ENCODE results near the gene C19orf67. TPM values are rescaled to one million over a fixed set of nuclear protein-coding genes. Genes with fewer than 3 reads are reported as not detected.

The C19orf67 gene
- total RNA-seq, 1 experiment from 2014 or later, result 0.39 TPM

- Histone ChIP-seq H3K14ac (ENCODE audit: insufficient read depth, low read length) (no peak overlapping the region), H3K18ac (ENCODE audit: insufficient read length, low read depth, low read length) (no peak overlapping the region), H2BK12ac (ENCODE audit: insufficient read length, low read depth, low read length) (no peak overlapping the region), H2BK120ac (ENCODE audit: low read depth, low read length, poor library complexity, severe bottlenecking) (no peak overlapping the region), H3K4me1 (ENCODE audit: insufficient read depth, low read length) (no peaks in the 10 kb centered on the region), H2BK20ac (ENCODE audit: low read depth, low read length, poor library complexity, severe bottlenecking) (no peak overlapping the region), H2AK5ac (ENCODE audit: insufficient read length, low read length) (no peak overlapping the region), H3K9ac (ENCODE audit: extremely low read depth, insufficient read length, low read length) (no peak overlapping the region), H3K27me3 (ENCODE audit: insufficient read depth, low read length) (no peaks in the 10 kb centered on the region), H3K23me2 (ENCODE audit: insufficient read length, low read depth, low read length, poor library complexity, severe bottlenecking) (no peaks in the 10 kb centered on the region), H3K4ac (ENCODE audit: low read depth, low read length) (no peak overlapping the region), H3K9me3 (ENCODE audit: control insufficient read depth, low read depth, low read length) (no peaks in the 10 kb centered on the region), H3K23ac (ENCODE audit: insufficient read length, low read depth, low read length) (no peak overlapping the region), H3K56ac (ENCODE audit: insufficient read length, low read depth, low read length) (no peak overlapping the region), H2BK5ac (ENCODE audit: insufficient read length, low read length) (no peak overlapping the region), H4K20me1 (ENCODE audit: control insufficient read depth, insufficient read depth, insufficient read length) (no peaks in the 10 kb centered on the region), H3K79me2 (ENCODE audit: insufficient read depth, low read length) (no peaks in the 10 kb centered on the region), H2AFZ (ENCODE audit: low read length) (no peak overlapping the region), H2BK15ac (ENCODE audit: low read depth, low read length) (no peak overlapping the region), H4K91ac (ENCODE audit: insufficient read length, low read depth, low read length) (no peak overlapping the region), H3K79me1 (ENCODE audit: insufficient read depth, low read depth, low read length, poor library complexity, severe bottlenecking) (no peaks in the 10 kb centered on the region), H3K27ac (ENCODE audit: insufficient read length, low read depth, low read length) (no peak overlapping the region), H4K5ac (ENCODE audit: insufficient read length, low read depth, low read length) (no peak overlapping the region), H4K8ac (replicated peaks; ENCODE audit: insufficient read length, low read depth, low read length) (no peak overlapping the region), H3T11ph (ENCODE audit: low read length) (no peak overlapping the region), H3K4me2 (ENCODE audit: insufficient read depth, insufficient read length, low read length) (no peak overlapping the region)
- H3K36me3 Mint-ChIP-seq (ENCODE audit: insufficient read depth in 1 of 3, low read depth in 3 of 3), result peaks cover 2 to 16% (median 3%) of the 10 kb centered on the region in 3 experiments; a peak in 3 of 7 replicates
- H3K9me3 Mint-ChIP-seq, result no peaks in the 10 kb centered on the region
- H3K27me3 Mint-ChIP-seq (ENCODE audit: low read depth), result no peaks in the 10 kb centered on the region
- peak overlapping the region in 1 of 3 experiments; percentile 83; a peak in 1 of 7 replicates for H3K27ac Mint-ChIP-seq
- no peak overlapping the region for H3K4me3 Mint-ChIP-seq
- no peak for DNase-seq
- TF ChIP-seq CTCF (conservative IDR thresholded peaks at IDR 0.05), result no peak; the same call in 2 of the 3 replicates
- H3K4me1 Mint-ChIP-seq, result peaks cover 3% of the 10 kb centered on the region in 2 experiments; a peak in 2 of 4 replicates
- no CpG with 5 or more reads among the region's 16 CpGs for WGBS (ENCODE audit: extremely low coverage, insufficient read length, low lambda C conversion rate)
Measured at GRCh38 chr19:14106840-14107239, 21.3 kb upstream of the C19orf67 start.

Measured in H9 (cell line).